K562 (cell line): Measurements from ENCODE around the gene SYNE1. TPM values are rescaled to one million over a fixed set of nuclear protein-coding genes. Genes with fewer than 3 reads are reported as not detected.

Source experiments
- ATAC-seq: fragments of 200-7000 bp; cut with Tn5 transposase; 3 replicates; pipeline ENCODE4 v1.9.1; 2020; ENCODE audit warnings: moderate library complexity
- BruUV-seq: library from RNA; stranded (reverse); fragments of 400-500 nt; replicated peaks from 2 replicates; lab custom pipeline; 2021; lab: Mats Ljungman, UMichigan
- CTCF ChIA-PET: fragments of 300-600 bp; formaldehyde crosslinking; extraction: SDS; loops from one replicate; lab custom pipeline; 2021; ENCODE audit warnings: low intra/inter-chr PET ratio; lab: Yijun Ruan, JAX
- POLR2A ChIA-PET: fragments of 300-600, 350-650 bp; sonication (Branson Sonifier 250); formaldehyde crosslinking; extraction: SDS; loops from one replicate; lab custom pipeline; 2021; ENCODE audit warnings: antibody characterized with exemption, inconsistent platforms; lab: Yijun Ruan, JAX
- DNase-seq, 4 experiments: peaks; one replicate each; pipeline versions ENCODE4 v3.0.0 to v3.0.0-alpha.2; 2011 to 2018; ENCODE audit warnings: low spot score in 3 of 4, mixed read lengths in 3 of 4; ENCODE audit errors: extremely low read depth in 1 of 4
- FAIRE-seq: peaks from 2 replicates; lab custom pipeline; 2011; peaks lifted over from hg19 to GRCh38; lab: Jason Lieb, UNC
- H2AFZ ChIP-seq: 2 replicates; pipeline ENCODE4 v1.6.0; 2011; ENCODE audit warnings: low read depth, low read length, control low read depth, inconsistent platforms
- H3K27ac ChIP-seq: fragments of 200-600 bp; 3 replicates; pipeline ENCODE4 v1.8.0; 2011; ENCODE audit warnings: low read depth, mild to moderate bottlenecking, control low read depth, inconsistent platforms, low read length, moderate library complexity, mixed read lengths; ENCODE audit errors: extremely low read depth
- H3K27me3 ChIP-seq, 2 experiments: fragments of 300-600 bp in 1 of 2; 2 replicates in 1 of 2; 3 replicates in 1 of 2; pipeline versions ENCODE4 v1.6.0 to v1.8.0; 2011; ENCODE audit warnings: inconsistent platforms in 2 of 2, low read length in 2 of 2, mild to moderate bottlenecking in 1 of 2, mixed read lengths in 1 of 2, moderate library complexity in 1 of 2; ENCODE audit not compliant: control insufficient read depth in 2 of 2, insufficient read depth in 2 of 2
- H3K36me3 ChIP-seq: fragments of 300-600 bp; 3 replicates; pipeline ENCODE4 v1.8.0; 2011; ENCODE audit warnings: mild to moderate bottlenecking, low read length, inconsistent platforms; ENCODE audit not compliant: control insufficient read depth, insufficient read depth
- H3K4me1 ChIP-seq, 2 experiments: fragments of 200-600 bp in 1 of 2; replicated peaks in 1 of 2; 2 replicates in 1 of 2; 3 replicates in 1 of 2; pipeline versions ENCODE4 v1.5.1 to v1.8.0; 2011; ENCODE audit warnings: inconsistent platforms in 2 of 2, low read length in 2 of 2, mild to moderate bottlenecking in 1 of 2, mixed read lengths in 1 of 2, moderate library complexity in 1 of 2; ENCODE audit not compliant: control insufficient read depth in 2 of 2, insufficient read depth in 2 of 2
- H3K4me2 ChIP-seq: 2 replicates; pipeline ENCODE4 v1.6.1; 2011; ENCODE audit warnings: low read length, control low read depth, inconsistent platforms, mixed read lengths; ENCODE audit not compliant: insufficient read depth
- H3K4me3 ChIP-seq: fragments of 200-600 bp; sonication (generic), shearing (Covaris generic); 2 replicates; pipeline ENCODE4 v1.5.1; 2016; ENCODE audit warnings: control low read depth, inconsistent platforms
- H3K79me2 ChIP-seq: fragments of 200-600 bp; 3 replicates; pipeline ENCODE4 v1.8.0; 2011; ENCODE audit warnings: low read length, inconsistent platforms; ENCODE audit not compliant: control insufficient read depth, insufficient read depth
- H3K9ac ChIP-seq, 2 experiments: 2 replicates each; pipeline versions ENCODE4 v1.6.0 to v1.6.1; 2011; ENCODE audit warnings: low read depth in 2 of 2, low read length in 2 of 2, control low read depth in 1 of 2, inconsistent platforms in 1 of 2, mild to moderate bottlenecking in 1 of 2, mixed read lengths in 1 of 2; ENCODE audit not compliant: insufficient read depth in 1 of 2
- H3K9me1 ChIP-seq: one replicate; pipeline ENCODE4 v1.6.0; 2011; ENCODE audit warnings: inconsistent platforms, mild to moderate bottlenecking, low read length, moderate library complexity; ENCODE audit not compliant: control insufficient read depth, insufficient read depth
- H3K9me3 ChIP-seq: replicated peaks from 2 replicates; pipeline ENCODE4 v1.5.1; 2011; ENCODE audit warnings: low read depth, low read length, inconsistent platforms; ENCODE audit not compliant: control insufficient read depth, insufficient read depth
- H4K20me1 ChIP-seq: replicated peaks from 2 replicates; pipeline ENCODE4 v1.6.1; 2011; ENCODE audit warnings: low read length, inconsistent platforms, mixed read lengths; ENCODE audit not compliant: control insufficient read depth, insufficient read depth
- BMI1 ChIP-seq: fragments of 150-350 bp; IDR thresholded peaks from 2 replicates; pipeline ENCODE4 v1.6.1; 2014; ENCODE audit warnings: low read length
- CREB1 ChIP-seq, 2 experiments: sonication (generic) in 1 of 2; formaldehyde crosslinking in 1 of 2; IDR thresholded peaks; 2 replicates each; pipeline versions ENCODE4 v1.6.1 to v1.8.0; 2012 to 2022; ENCODE audit warnings: inconsistent platforms in 1 of 2, mild to moderate bottlenecking in 1 of 2, missing genetic modification reagents in 1 of 2, moderate library complexity in 1 of 2
- ELK1 ChIP-seq: sonication (generic); formaldehyde crosslinking; IDR thresholded peaks from 2 replicates; pipeline ENCODE4 v1.8.1; 2022; ENCODE audit warnings: missing genetic modification reagents
- JUN ChIP-seq, 2 experiments: sonication (generic) in 1 of 2; formaldehyde crosslinking in 1 of 2; IDR thresholded peaks; 2 replicates each; pipeline versions ENCODE4 v1.6.1 to v1.8.0; 2012 to 2022; ENCODE audit warnings: borderline replicate concordance in 2 of 2, mild to moderate bottlenecking in 2 of 2, improper control_type of control experiment in 1 of 2, low read depth in 1 of 2, low read length in 1 of 2, missing genetic modification reagents in 1 of 2
- NCOA2 ChIP-seq, 2 experiments: fragments of 450-650 bp; IDR thresholded peaks; 2 replicates each; pipeline ENCODE4 v1.6.1; 2018; ENCODE audit warnings: mild to moderate bottlenecking in 2 of 2, moderate library complexity in 1 of 2; ENCODE audit not compliant: partially characterized antibody in 2 of 2
- POLR2AphosphoS5 ChIP-seq: IDR thresholded peaks from 2 replicates; pipeline ENCODE4 v1.6.1; 2011; ENCODE audit warnings: mild to moderate bottlenecking, low read depth, low read length, moderate library complexity; ENCODE audit not compliant: control insufficient read depth, insufficient read depth
- RAD51 ChIP-seq: fragments of 450-650 bp; IDR thresholded peaks from 2 replicates; pipeline ENCODE4 v1.7.1; 2016; ENCODE audit warnings: low read depth, mild to moderate bottlenecking, borderline replicate concordance
- RBM22 ChIP-seq: fragments of 200-400 bp; formaldehyde crosslinking; IDR thresholded peaks from 2 replicates; pipeline ENCODE4 v1.6.1; 2018; ENCODE audit warnings: low read length, low read depth; ENCODE audit not compliant: poor library complexity, severe bottlenecking
- SAFB2 ChIP-seq: fragments of 200-400 bp; formaldehyde crosslinking; IDR thresholded peaks from 2 replicates; pipeline ENCODE4 v1.6.1; 2018; ENCODE audit warnings: borderline replicate concordance, low read length, low read depth, moderate library complexity; ENCODE audit not compliant: severe bottlenecking
- TOE1 ChIP-seq, 2 experiments: fragments of 450-650 bp in 1 of 2; sonication (generic) in 1 of 2; formaldehyde crosslinking in 1 of 2; IDR thresholded peaks; 2 replicates each; pipeline versions ENCODE4 v1.7.1 to v1.8.0; 2016 to 2022; ENCODE audit warnings: borderline replicate concordance in 2 of 2, mild to moderate bottlenecking in 2 of 2, antibody characterized with exemption in 1 of 2, inconsistent platforms in 1 of 2, low read depth in 1 of 2, missing genetic modification reagents in 1 of 2, moderate library complexity in 1 of 2
- ZNF23 ChIP-seq: fragments of 250-450 bp; sonication (Bioruptor Pico); IDR thresholded peaks from 2 replicates; pipeline ENCODE4 v1.4.0; 2020; ENCODE audit warnings: mild to moderate bottlenecking
- ZNF589 ChIP-seq: fragments of 200-800 bp; sonication (Bioruptor generic); IDR thresholded peaks from 2 replicates; pipeline ENCODE4 v1.6.1; 2016; ENCODE audit warnings: low read depth, missing genetic modification characterization, missing compliant biosample characterization
- ZNF668 ChIP-seq: fragments of 250-450 bp; sonication (Bioruptor Pico); IDR thresholded peaks from 2 replicates; pipeline ENCODE4 v1.8.0; 2022; ENCODE audit warnings: mild to moderate bottlenecking, inconsistent platforms
- WGBS: fragments of 100-300 bp; shearing (Covaris generic); methylation state at CpG from one replicate; pipeline ENCODE4 v1.1.6; 2016; ENCODE audit warnings: low coverage, mixed read lengths; ENCODE audit not compliant: insufficient coverage; ENCODE audit errors: missing lambda C conversion rate; 5-methylcytosine and 5-hydroxymethylcytosine counted together
- in situ Hi-C: fragments of 300-500 bp; cut with MboI; formaldehyde crosslinking; loops from 4 replicates; pipeline ENCODE4 v1.15.0; 2018; ENCODE audit warnings: inconsistent platforms, mixed read lengths
- intact Hi-C: fragments of 100-400 bp; cut with micrococcal nuclease; formaldehyde crosslinking; loops from 2 replicates; pipeline ENCODE4 v1.14.2; 2022
- polyA plus RNA-seq, 8 experiments: library from polyadenylated mRNA; depleted of rRNA in 4 of 8; stranded (reverse) in 5 of 8; unstranded in 3 of 8; fragments of >200 nt; fragmentation: Nextera tagmentation in 2 of 8; fragmentation: Illumina TruSeq in 1 of 8; extraction: Ambion mirVana in 2 of 8; extraction: Trizol in 1 of 8; gene quantifications; 2 replicates each; pipeline versions ENCODE4 v1.2.1 to v1.2.3, GENCODE V29; 2011 to 2014; ENCODE audit warnings: inconsistent platforms in 1 of 8, missing spikeins in 1 of 8
- total RNA-seq, 7 experiments: library from RNA; depleted of rRNA in 6 of 7; stranded (reverse); fragments of >200 nt in 6 of 7; fragmentation: Illumina TruSeq in 2 of 7; extraction: Trizol in 2 of 7; gene quantifications; 2 replicates each; pipeline versions ENCODE4 v1.2.1 to v1.2.3, GENCODE V29; 2011 to 2021; ENCODE audit warnings: low replicate concordance in 1 of 7
- TF ChIP-seq, protein P1 (sequence below): IDR thresholded peaks from 3 replicates; pipeline ENCODE4 v1.6.1; 2011; ENCODE audit warnings: borderline replicate concordance, mild to moderate bottlenecking; ENCODE audit not compliant: insufficient read length, insufficient read depth

The SYNE1 gene
- total and polyA plus RNA-seq, 9 of the 15 experiments (the other 6 are each of a cell fraction or from before 2014, with no cell fraction given), result under 0.01 to 0.42 (median 0.08) TPM; not detected in 1

DNA sequence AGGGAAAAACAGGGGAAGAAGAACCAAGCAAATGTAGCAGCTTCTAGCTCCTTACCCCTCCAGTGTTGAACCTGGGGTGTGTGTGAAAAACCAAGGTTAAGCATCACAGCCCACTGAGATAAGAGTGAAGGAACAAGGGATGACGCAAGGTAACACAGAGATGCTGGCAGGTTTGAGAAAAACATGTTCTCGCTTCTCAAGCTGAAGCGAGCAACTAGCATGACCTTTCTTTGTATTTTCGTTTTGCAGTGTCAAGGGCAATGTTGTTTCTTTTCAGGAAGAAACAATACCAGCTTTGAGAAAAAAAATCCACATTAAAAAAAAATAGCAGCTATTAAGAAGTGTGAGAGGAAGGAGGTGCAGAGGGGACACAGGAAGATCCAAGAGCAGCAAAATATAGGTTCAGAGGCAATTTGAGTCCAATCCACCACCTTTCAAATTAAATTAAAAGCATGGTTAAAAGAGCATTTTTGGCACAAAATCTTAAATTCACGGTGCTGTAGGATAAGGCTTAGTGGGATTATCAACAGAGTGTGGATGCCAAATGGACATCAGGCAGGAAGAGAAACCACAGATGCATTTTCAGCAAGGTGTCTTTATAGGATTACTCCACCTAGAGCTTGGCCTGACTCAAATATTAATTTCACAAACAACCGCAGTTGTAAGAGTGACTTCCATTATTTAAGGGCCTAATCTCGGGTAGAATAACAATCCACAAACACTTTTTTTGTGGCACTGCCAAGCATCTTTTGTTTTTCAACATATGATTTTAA is 70.9 kb downstream of the SYNE1 start (continued):
- no peak for TF ChIP-seq POLR2AphosphoS5
- no peak for TF ChIP-seq JUN (IDR thresholded peaks at IDR 0.05; ENCODE audit: borderline replicate concordance, low read depth, low read length)
- no peak for TF ChIP-seq JUN (CRISPR knock-in tag; IDR thresholded peaks at IDR 0.05; ENCODE audit: borderline replicate concordance)
- TF ChIP-seq RBM22, result no peak
- TF ChIP-seq ZNF668 (CRISPR knock-in tag), result no peak
- TF ChIP-seq RAD51, result no peak

GRCh38 chr6:152563177-152563576 is 74.0 kb downstream of the SYNE1 start:
- no peaks in the 10 kb centered on the region for H3K27me3 ChIP-seq
- H3K4me1 ChIP-seq, result no peaks in the 10 kb centered on the region
- H3K9me1 ChIP-seq, result no peaks in the 10 kb centered on the region
- WGBS, result 0% methylated on average over 5 of the region's 5 CpGs
- H3K9me3 ChIP-seq, result no peaks in the 10 kb centered on the region
- FAIRE-seq, result no peak
- no peak overlapping the region for H3K4me2 ChIP-seq
- no peaks in the 10 kb centered on the region for H4K20me1 ChIP-seq
- H3K79me2 ChIP-seq, result no peaks in the 10 kb centered on the region
- ChIA-PET CTCF (no interaction called here), POLR2A (no interaction called here)
- no peak overlapping the region for H3K9ac ChIP-seq
- no peak for ATAC-seq
- intact Hi-C loops (no loop called here), in situ Hi-C loops (no loop called here)
- no peak overlapping the region for H2AFZ ChIP-seq
- no peak overlapping the region for H3K27ac ChIP-seq
- DNase-seq, result no peak
- H3K36me3 ChIP-seq, result no peaks in the 10 kb centered on the region
- no TSS peak for BruUV-seq
- no peak overlapping the region for H3K4me3 ChIP-seq
- TF ChIP-seq BMI1 (no peak), ELK1 (CRISPR knock-in tag) (no peak), ZNF23 (CRISPR knock-in tag) (no peak), NCOA2 (IDR thresholded peaks at IDR 0.05; ENCODE audit: partially characterized antibody in 2 of 2) (no peak), TOE1 (IDR thresholded peaks at IDR 0.05; ENCODE audit: borderline replicate concordance) (no peak), TOE1 (CRISPR knock-in tag; IDR thresholded peaks at IDR 0.05; ENCODE audit: borderline replicate concordance, low read depth) (no peak), CREB1 (IDR thresholded peaks at IDR 0.05) (no peak), CREB1 (CRISPR knock-in tag; IDR thresholded peaks at IDR 0.05) (no peak), ZNF589 (CRISPR knock-in tag) (no peak), SAFB2 (no peak)
- TF ChIP-seq, protein P1, sequence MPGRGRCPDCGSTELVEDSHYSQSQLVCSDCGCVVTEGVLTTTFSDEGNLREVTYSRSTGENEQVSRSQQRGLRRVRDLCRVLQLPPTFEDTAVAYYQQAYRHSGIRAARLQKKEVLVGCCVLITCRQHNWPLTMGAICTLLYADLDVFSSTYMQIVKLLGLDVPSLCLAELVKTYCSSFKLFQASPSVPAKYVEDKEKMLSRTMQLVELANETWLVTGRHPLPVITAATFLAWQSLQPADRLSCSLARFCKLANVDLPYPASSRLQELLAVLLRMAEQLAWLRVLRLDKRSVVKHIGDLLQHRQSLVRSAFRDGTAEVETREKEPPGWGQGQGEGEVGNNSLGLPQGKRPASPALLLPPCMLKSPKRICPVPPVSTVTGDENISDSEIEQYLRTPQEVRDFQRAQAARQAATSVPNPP, result no peak
